ENCODE results near the gene TTLL9.
"Not testable (repeated sequence)": the region's sequence is repeated elsewhere in the genome, so short reads cannot be mapped to it uniquely, and the experiment has no call there.

Gene TTLL9

GRCh38 chr20:31890646-31891045 is 20.2 kb downstream of the TTLL9 start:
- DNase-seq: no peak

- DNase-seq: no peak
Observed at GRCh38 chr20:31894980-31895675, 24.7 kb downstream of the TTLL9 start.

GRCh38 chr20:31896049-31896448 is 25.6 kb downstream of the TTLL9 start:
- DNase-seq: no peak

- DNase-seq: no peak
Observed at GRCh38 chr20:31897541-31897940, 27.1 kb downstream of the TTLL9 start.

- no peak for DNase-seq
Observed at GRCh38 chr20:31901615-31902014, 31.2 kb downstream of the TTLL9 start.

- DNase-seq: no peak
Observed at GRCh38 chr20:31903627-31904386, 33.4 kb downstream of the TTLL9 start.

- DNase-seq: no peak
Observed at GRCh38 chr20:31906001-31906400, 35.6 kb downstream of the TTLL9 start.

GRCh38 chr20:31907046-31907445 is 36.6 kb downstream of the TTLL9 start:
- no peak for DNase-seq

GRCh38 chr20:31908016-31908415 is 37.6 kb downstream of the TTLL9 start:
- DNase-seq: no peak

GRCh38 chr20:31908424-31908823 is 38.0 kb downstream of the TTLL9 start:
- DNase-seq: no peak

- no peak for DNase-seq
Observed at GRCh38 chr20:31909253-31910070, 39.0 kb downstream of the TTLL9 start.

GRCh38 chr20:31910071-31910803 is 39.8 kb downstream of the TTLL9 start:
- DNase-seq: no peak

GRCh38 chr20:31913431-31914157 is 43.2 kb downstream of the TTLL9 start:
- DNase-seq: no peak

GRCh38 chr20:31914170-31914569 is 43.7 kb downstream of the TTLL9 start:
- no peak for DNase-seq

GRCh38 chr20:31915491-31916280 is 45.3 kb downstream of the TTLL9 start:
- no peak for DNase-seq

GRCh38 chr20:31916708-31917107 is 46.3 kb downstream of the TTLL9 start:
- no peak for DNase-seq

GRCh38 chr20:31917962-31918412 is 47.6 kb downstream of the TTLL9 start:
- not testable (repeated sequence) for DNase-seq

- DNase-seq: no peak
Observed at GRCh38 chr20:31918466-31919105, 48.2 kb downstream of the TTLL9 start.

- no peak for DNase-seq
Observed at GRCh38 chr20:31919410-31920155, 49.1 kb downstream of the TTLL9 start.

- no peak for DNase-seq
Observed at GRCh38 chr20:31920275-31920855, 49.9 kb downstream of the TTLL9 start.

Measured in activated CD8-positive, alpha-beta memory T cell treated with anti-CD3 and anti-CD28 coated beads, Interleukin-2, amount 50 U/mL, for 4 hours (primary cell).